Measurements from ENCODE around the gene EPHA4. TPM values are rescaled to one million over a fixed set of nuclear protein-coding genes. Genes with fewer than 3 reads are reported as not detected.

Gene EPHA4
- total RNA-seq, 1 donor from 2014 or later, result 30.1 TPM

- TF ChIP-seq EZH2 (IDR thresholded peaks at IDR 0.05; ENCODE audit: insufficient read depth, low read length), result no peak
- no peak for TF ChIP-seq CTCF (IDR thresholded peaks at IDR 0.05; ENCODE audit: insufficient read depth, low read depth, low read length)
- peaks cover 3% of the 10 kb centered on the region for H3K36me3 Mint-ChIP-seq (ENCODE audit: low read depth, unreplicated experiment)
- H3K4me2 ChIP-seq (ENCODE audit: low read length), result no peak overlapping the region
- no peak overlapping the region for H3K9ac ChIP-seq (ENCODE audit: low read length)
- no peak overlapping the region for H2AFZ ChIP-seq (ENCODE audit: low read depth, low read length)
- no peaks in the 10 kb centered on the region for H3K9me3 Mint-ChIP-seq (ENCODE audit: unreplicated experiment)
- H3K27me3 ChIP-seq (ENCODE audit: insufficient read depth, low read length), result no peaks in the 10 kb centered on the region
- no peaks in the 10 kb centered on the region for H3K79me2 ChIP-seq (ENCODE audit: insufficient read depth, low read length)
- H3K9me3 ChIP-seq (ENCODE audit: insufficient read depth, low read depth, low read length), result no peaks in the 10 kb centered on the region
- FAIRE-seq, result no peak
- no peaks in the 10 kb centered on the region for H3K27me3 Mint-ChIP-seq (ENCODE audit: low read depth, unreplicated experiment)
- H3K36me3 ChIP-seq (ENCODE audit: insufficient read depth, low read length), result no peaks in the 10 kb centered on the region
- H3K27ac ChIP-seq (ENCODE audit: low read depth, low read length), result no peak overlapping the region
- DNase-seq (ENCODE audit: low read depth), result no peak
- H3K4me1 ChIP-seq (ENCODE audit: insufficient read depth, low read length), result no peaks in the 10 kb centered on the region
- H4K20me1 ChIP-seq (ENCODE audit: insufficient read depth, low read length), result no peaks in the 10 kb centered on the region
- no peak overlapping the region for H3K27ac Mint-ChIP-seq (ENCODE audit: unreplicated experiment)
- no peak overlapping the region for H3K4me3 ChIP-seq (ENCODE audit: insufficient read depth, low read depth, low read length)
- no peak overlapping the region for H3K4me3 Mint-ChIP-seq (ENCODE audit: unreplicated experiment)
- peaks cover 5% of the 10 kb centered on the region for H3K4me1 Mint-ChIP-seq (ENCODE audit: low read depth, unreplicated experiment)
These were observed 98.7 kb downstream of the EPHA4 start for GRCh38 chr2:221473451-221473850.

GRCh38 chr2:221468317-221468716, 103.8 kb downstream of the EPHA4 start:
- Histone ChIP-seq H3K4me2 (ENCODE audit: low read length) (no peak overlapping the region), H3K4me3 (ENCODE audit: insufficient read depth, low read depth, low read length) (no peak overlapping the region), H3K4me1 (ENCODE audit: insufficient read depth, low read length) (no peaks in the 10 kb centered on the region), H3K27ac (ENCODE audit: low read depth, low read length) (no peak overlapping the region), H3K27me3 (ENCODE audit: insufficient read depth, low read length) (no peaks in the 10 kb centered on the region), H3K9me3 (ENCODE audit: insufficient read depth, low read depth, low read length) (no peaks in the 10 kb centered on the region), H3K79me2 (ENCODE audit: insufficient read depth, low read length) (no peaks in the 10 kb centered on the region), H3K9ac (ENCODE audit: low read length) (no peak overlapping the region), H2AFZ (ENCODE audit: low read depth, low read length) (no peak overlapping the region), H4K20me1 (ENCODE audit: insufficient read depth, low read length) (no peaks in the 10 kb centered on the region), H3K36me3 (ENCODE audit: insufficient read depth, low read length) (no peaks in the 10 kb centered on the region)
- Mint-ChIP-seq H3K4me3 (ENCODE audit: unreplicated experiment) (no peak overlapping the region), H3K27me3 (ENCODE audit: low read depth, unreplicated experiment) (no peaks in the 10 kb centered on the region), H3K4me1 (ENCODE audit: low read depth, unreplicated experiment) (peaks cover 26% of the 10 kb centered on the region), H3K36me3 (ENCODE audit: low read depth, unreplicated experiment) (peaks cover 3% of the 10 kb centered on the region), H3K27ac (ENCODE audit: unreplicated experiment) (no peak overlapping the region), H3K9me3 (ENCODE audit: unreplicated experiment) (no peaks in the 10 kb centered on the region)
- TF ChIP-seq EZH2 (IDR thresholded peaks at IDR 0.05; ENCODE audit: insufficient read depth, low read length) (no peak), CTCF (IDR thresholded peaks at IDR 0.05; ENCODE audit: insufficient read depth, low read depth, low read length) (no peak)
- DNase-seq (ENCODE audit: low read depth), result no peak
- no peak for FAIRE-seq

GRCh38 chr2:221467610-221468009, 104.5 kb downstream of the EPHA4 start:
- Histone ChIP-seq H4K20me1 (ENCODE audit: insufficient read depth, low read length) (no peaks in the 10 kb centered on the region), H3K27me3 (ENCODE audit: insufficient read depth, low read length) (no peaks in the 10 kb centered on the region), H2AFZ (ENCODE audit: low read depth, low read length) (no peak overlapping the region), H3K4me1 (ENCODE audit: insufficient read depth, low read length) (no peaks in the 10 kb centered on the region), H3K79me2 (ENCODE audit: insufficient read depth, low read length) (no peaks in the 10 kb centered on the region), H3K36me3 (ENCODE audit: insufficient read depth, low read length) (no peaks in the 10 kb centered on the region), H3K9ac (ENCODE audit: low read length) (no peak overlapping the region), H3K4me3 (ENCODE audit: insufficient read depth, low read depth, low read length) (no peak overlapping the region), H3K9me3 (ENCODE audit: insufficient read depth, low read depth, low read length) (no peaks in the 10 kb centered on the region), H3K27ac (ENCODE audit: low read depth, low read length) (no peak overlapping the region), H3K4me2 (ENCODE audit: low read length) (no peak overlapping the region)
- Mint-ChIP-seq H3K4me3 (ENCODE audit: unreplicated experiment) (no peak overlapping the region), H3K4me1 (ENCODE audit: low read depth, unreplicated experiment) (peaks cover 33% of the 10 kb centered on the region), H3K9me3 (ENCODE audit: unreplicated experiment) (no peaks in the 10 kb centered on the region), H3K27ac (ENCODE audit: unreplicated experiment) (no peak overlapping the region), H3K27me3 (ENCODE audit: low read depth, unreplicated experiment) (no peaks in the 10 kb centered on the region), H3K36me3 (ENCODE audit: low read depth, unreplicated experiment) (no peaks in the 10 kb centered on the region)
- FAIRE-seq, result no peak
- DNase-seq (ENCODE audit: low read depth), result peak; percentile 65
- TF ChIP-seq CTCF (IDR thresholded peaks at IDR 0.05; ENCODE audit: insufficient read depth, low read depth, low read length), result no peak
- no peak for TF ChIP-seq EZH2 (IDR thresholded peaks at IDR 0.05; ENCODE audit: insufficient read depth, low read length)
